ENCODE results near the gene CDKN2C.
"Not testable (repeated sequence)": the region's sequence is repeated elsewhere in the genome, so short reads cannot be mapped to it uniquely, and the experiment has no call there.

The CDKN2C gene

GRCh38 chr1:50995651-50996050 is 25.6 kb downstream of the CDKN2C start:
- TF ChIP-seq, protein P1, sequence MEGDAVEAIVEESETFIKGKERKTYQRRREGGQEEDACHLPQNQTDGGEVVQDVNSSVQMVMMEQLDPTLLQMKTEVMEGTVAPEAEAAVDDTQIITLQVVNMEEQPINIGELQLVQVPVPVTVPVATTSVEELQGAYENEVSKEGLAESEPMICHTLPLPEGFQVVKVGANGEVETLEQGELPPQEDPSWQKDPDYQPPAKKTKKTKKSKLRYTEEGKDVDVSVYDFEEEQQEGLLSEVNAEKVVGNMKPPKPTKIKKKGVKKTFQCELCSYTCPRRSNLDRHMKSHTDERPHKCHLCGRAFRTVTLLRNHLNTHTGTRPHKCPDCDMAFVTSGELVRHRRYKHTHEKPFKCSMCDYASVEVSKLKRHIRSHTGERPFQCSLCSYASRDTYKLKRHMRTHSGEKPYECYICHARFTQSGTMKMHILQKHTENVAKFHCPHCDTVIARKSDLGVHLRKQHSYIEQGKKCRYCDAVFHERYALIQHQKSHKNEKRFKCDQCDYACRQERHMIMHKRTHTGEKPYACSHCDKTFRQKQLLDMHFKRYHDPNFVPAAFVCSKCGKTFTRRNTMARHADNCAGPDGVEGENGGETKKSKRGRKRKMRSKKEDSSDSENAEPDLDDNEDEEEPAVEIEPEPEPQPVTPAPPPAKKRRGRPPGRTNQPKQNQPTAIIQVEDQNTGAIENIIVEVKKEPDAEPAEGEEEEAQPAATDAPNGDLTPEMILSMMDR (IDR thresholded peaks at IDR 0.05; ENCODE audit: extremely low read depth, insufficient read depth, missing control alignments), result no peak
- in situ Hi-C loops (cut with MboI; ENCODE audit: low pct_unique_long_range_greater_than_20kb, low sequenced_read_pairs, unreplicated experiment), result no loop called here
- DNase-seq (ENCODE audit: low spot score), result no peak

DNA sequence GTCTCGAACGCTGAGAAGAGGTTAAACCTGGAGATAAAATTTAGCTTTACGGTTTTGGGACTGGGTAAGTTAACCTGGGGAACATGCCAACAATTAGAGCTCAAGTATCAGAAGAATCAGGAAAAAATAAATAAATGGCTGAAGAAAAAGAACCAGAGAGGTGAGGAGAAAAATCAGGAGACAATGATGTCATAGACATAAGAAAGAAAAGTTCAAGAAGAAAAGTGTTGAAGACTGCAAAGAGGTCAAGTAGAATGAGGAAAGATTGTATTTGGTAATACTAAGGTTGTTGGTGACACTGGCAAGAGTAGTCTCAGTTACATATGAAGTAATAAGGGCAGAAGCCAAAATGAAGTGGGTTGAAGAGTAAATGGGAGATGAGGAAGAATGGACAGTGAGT is 26.0 kb downstream of the CDKN2C start:
- TF ChIP-seq, protein P1 (IDR thresholded peaks at IDR 0.05; ENCODE audit: extremely low read depth, insufficient read depth, missing control alignments), result no peak
- in situ Hi-C loops (cut with MboI; ENCODE audit: low pct_unique_long_range_greater_than_20kb, low sequenced_read_pairs, unreplicated experiment), result no loop called here
- no peak for DNase-seq (ENCODE audit: low spot score)

DNA sequence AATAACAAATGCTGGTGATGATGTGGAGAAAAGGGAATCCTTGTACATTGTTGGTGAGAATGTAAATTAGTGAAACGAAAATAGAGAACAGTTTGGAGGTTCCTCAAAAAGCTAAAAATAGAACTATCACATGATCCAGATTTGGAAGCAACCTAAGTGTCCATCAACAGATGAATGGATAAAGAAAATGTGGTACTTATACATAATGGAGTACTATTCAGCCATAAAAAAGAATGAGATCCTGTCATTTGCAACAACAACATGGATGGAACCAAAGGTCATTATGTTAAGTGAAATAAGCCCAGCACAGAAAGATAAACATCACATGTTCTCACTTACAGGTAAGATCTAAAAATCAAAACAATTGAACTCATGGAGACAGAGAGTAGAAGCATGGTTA is 29.3 kb downstream of the CDKN2C start:
- DNase-seq (ENCODE audit: low spot score); in situ Hi-C loops (cut with MboI; ENCODE audit: low pct_unique_long_range_greater_than_20kb, low sequenced_read_pairs, unreplicated experiment): not testable (repeated sequence)

DNA sequence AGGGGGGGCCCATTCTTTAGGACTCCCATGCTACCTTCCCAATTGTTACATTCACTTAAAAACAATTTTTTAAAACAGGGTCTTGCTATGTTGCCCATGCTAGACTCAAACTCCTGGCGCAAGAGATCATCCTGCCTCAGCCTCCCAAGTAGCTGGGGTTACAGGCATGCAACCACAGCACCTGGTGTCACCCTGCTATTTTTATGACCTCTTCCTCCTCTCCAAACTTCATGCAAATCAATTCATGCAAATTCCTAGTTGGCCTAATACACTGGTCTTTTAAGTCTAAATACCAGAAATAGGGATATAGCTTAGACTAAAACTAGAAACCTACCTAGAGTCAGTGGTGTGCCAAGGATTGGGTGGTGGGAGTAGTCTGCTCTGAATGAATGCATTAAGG is 30.1 kb downstream of the CDKN2C start:
- in situ Hi-C loops (cut with MboI; ENCODE audit: low pct_unique_long_range_greater_than_20kb, low sequenced_read_pairs, unreplicated experiment), result no loop called here
- TF ChIP-seq, protein P1 (IDR thresholded peaks at IDR 0.05; ENCODE audit: extremely low read depth, insufficient read depth, missing control alignments), result no peak
- no peak for DNase-seq (ENCODE audit: low spot score)

DNA sequence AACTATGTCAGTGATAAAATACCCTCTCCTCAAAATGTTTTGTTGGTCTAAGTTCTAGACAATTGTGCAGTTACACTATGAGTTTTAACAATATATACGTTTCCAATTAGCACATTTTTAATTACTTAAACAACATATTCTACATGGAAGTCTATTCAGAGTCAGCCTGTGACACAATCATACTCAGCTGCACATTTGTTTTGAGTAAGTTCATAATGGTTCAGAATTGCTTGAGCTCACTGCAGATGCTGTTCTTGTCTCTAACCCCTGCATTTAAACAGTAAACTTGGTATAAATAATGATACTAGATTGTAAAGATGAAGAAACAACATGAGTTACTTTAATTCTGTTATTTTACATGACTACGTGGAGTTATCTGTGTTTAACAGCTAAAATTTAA is 30.6 kb downstream of the CDKN2C start:
- in situ Hi-C loops (cut with MboI; ENCODE audit: low pct_unique_long_range_greater_than_20kb, low sequenced_read_pairs, unreplicated experiment), result no loop called here
- TF ChIP-seq, protein P1 (IDR thresholded peaks at IDR 0.05; ENCODE audit: extremely low read depth, insufficient read depth, missing control alignments), result no peak
- DNase-seq (ENCODE audit: low spot score), result no peak

DNA sequence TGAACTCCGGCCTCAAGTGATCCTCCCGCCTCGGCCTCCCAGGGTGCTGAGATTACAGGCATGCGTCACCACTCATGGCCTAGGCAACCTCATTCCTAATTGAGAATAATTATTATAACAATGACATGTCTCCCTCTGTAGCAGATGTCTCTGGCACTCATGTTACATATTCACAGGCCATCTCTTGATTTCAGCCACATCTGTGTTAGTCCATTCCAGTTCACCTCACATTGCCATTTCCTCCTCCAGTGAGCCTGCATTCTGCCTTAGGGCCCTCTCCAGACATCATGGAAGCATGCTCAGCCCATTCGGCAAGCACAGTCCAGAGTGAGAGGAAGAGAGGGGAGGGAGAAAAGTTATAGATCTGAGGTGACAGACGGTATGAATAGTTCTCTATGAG is 32.5 kb downstream of the CDKN2C start:
- in situ Hi-C loops (cut with MboI; ENCODE audit: low pct_unique_long_range_greater_than_20kb, low sequenced_read_pairs, unreplicated experiment), result no loop called here
- no peak for DNase-seq (ENCODE audit: low spot score)

DNA sequence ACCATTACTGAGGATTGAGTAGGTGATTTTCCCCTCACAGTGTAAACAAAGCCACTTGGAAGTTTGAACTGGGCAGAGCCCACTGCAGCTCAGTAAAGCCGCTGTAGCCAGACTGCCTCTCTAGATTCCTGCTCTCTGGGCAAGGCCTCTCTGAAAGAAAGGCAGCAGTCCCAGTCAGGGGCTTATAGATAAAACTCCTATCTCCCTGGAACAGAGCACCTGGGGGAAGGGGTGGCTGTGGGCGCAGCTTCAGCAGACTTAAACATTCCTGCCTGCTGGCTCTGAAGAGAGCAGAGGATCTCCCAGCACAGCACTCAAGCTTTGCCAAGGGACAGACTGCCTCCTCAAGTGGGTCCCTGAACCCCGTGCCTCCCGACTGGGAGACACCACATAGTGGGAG is 35.5 kb downstream of the CDKN2C start:
- in situ Hi-C loops (cut with MboI; ENCODE audit: low pct_unique_long_range_greater_than_20kb, low sequenced_read_pairs, unreplicated experiment); DNase-seq (ENCODE audit: low spot score): not testable (repeated sequence)

More for the DNA sequence above, 32.5 kb downstream of the CDKN2C start:
- TF ChIP-seq, protein P1 (IDR thresholded peaks at IDR 0.05; ENCODE audit: extremely low read depth, insufficient read depth, missing control alignments), result no peak

DNA sequence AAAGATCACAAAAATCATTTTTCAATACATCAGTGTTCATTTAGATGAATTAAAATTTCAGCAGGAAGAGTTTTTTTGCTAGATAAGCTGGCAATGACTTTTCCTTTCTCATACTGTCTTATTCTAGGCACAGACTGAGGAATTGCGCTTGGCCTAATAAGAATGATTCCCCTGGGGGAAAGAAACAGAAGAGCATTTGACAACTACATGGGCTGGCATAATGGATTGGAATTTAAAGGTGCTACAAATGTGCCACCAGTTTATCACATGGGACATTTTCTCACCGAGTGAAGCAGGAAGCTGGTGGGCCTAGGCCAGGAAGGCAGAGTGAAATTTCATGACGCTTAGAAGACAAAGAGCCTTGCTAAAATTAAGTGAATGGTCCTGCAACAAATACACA is 39.3 kb downstream of the CDKN2C start:
- in situ Hi-C loops (cut with MboI; ENCODE audit: low pct_unique_long_range_greater_than_20kb, low sequenced_read_pairs, unreplicated experiment), result no loop called here
- no peak for DNase-seq (ENCODE audit: low spot score)
- TF ChIP-seq, protein P1 (IDR thresholded peaks at IDR 0.05; ENCODE audit: extremely low read depth, insufficient read depth, missing control alignments), result no peak

Data from GM13977 (cell line).